Muscle layer of colon (tissue), 2 donors: ENCODE data around the gene ESRP2.
A peak's percentile ranks its signal among the peaks of the same experiment; 100 is the strongest.

ENCODE experiments used
- H3K27ac ChIP-seq: one replicate; pipeline ENCODE4 v1.7.0; 2013; ENCODE audit warnings: low read depth, mild to moderate bottlenecking, low read length, moderate library complexity
- H3K27me3 ChIP-seq, 2 donors: one replicate each; pipeline ENCODE4 v1.7.0; 2013; ENCODE audit warnings: low read length in 2 of 2, mild to moderate bottlenecking in 2 of 2; ENCODE audit not compliant: insufficient read depth in 2 of 2, control insufficient read depth in 1 of 2
- H3K36me3 ChIP-seq: one replicate; pipeline ENCODE4 v1.7.0; 2013; ENCODE audit warnings: mild to moderate bottlenecking, low read length; ENCODE audit not compliant: insufficient read depth
- H3K4me1 ChIP-seq: one replicate; pipeline ENCODE4 v1.7.0; 2013; ENCODE audit warnings: mild to moderate bottlenecking, low read length; ENCODE audit not compliant: insufficient read depth
- H3K4me3 ChIP-seq, 2 donors: one replicate each; pipeline ENCODE4 v1.7.0; 2013; ENCODE audit warnings: low read length in 2 of 2, low read depth in 1 of 2, mild to moderate bottlenecking in 1 of 2, moderate library complexity in 1 of 2
- H3K9ac ChIP-seq: one replicate; pipeline ENCODE4 v1.7.0; 2013; ENCODE audit warnings: low read length
- H3K9me3 ChIP-seq: one replicate; pipeline ENCODE4 v1.7.0; 2013; ENCODE audit warnings: mild to moderate bottlenecking, low read length
- donor health status: abdominal sarcoma.
- donor health status: Adenocarcinoma of cecum.

Gene ESRP2

GRCh38 chr16:68235887-68236136 lies at the start of gene ESRP2:
ESRP2 (minus strand) TSS chr16:68236127; CDS start chr16:68236045, 82 bp downstream.
- Histone ChIP-seq H3K27ac (peak within 1 kb of the TSS; percentile 68), H3K36me3 (no peaks in the 10 kb centered on the region), H3K9me3 (no peaks in the 10 kb centered on the region), H3K9ac (no peak within 1 kb of the TSS), H3K27me3 (no peaks in the 10 kb centered on the region), H3K4me1 (peaks cover 12% of the 10 kb centered on the region), H3K4me3 (peak within 1 kb of the TSS; percentile 61 to 76)

GRCh38 chr16:68285683-68286082 lies 49.8 kb upstream of the ESRP2 start:
- Histone ChIP-seq H3K27me3 (no peaks in the 10 kb centered on the region), H3K4me3 (no peak overlapping the region), H3K9ac (no peak overlapping the region), H3K27ac (no peak overlapping the region), H3K9me3 (no peaks in the 10 kb centered on the region), H3K4me1 (peaks cover 26% of the 10 kb centered on the region), H3K36me3 (peaks cover 39% of the 10 kb centered on the region)

GRCh38 chr16:68284847-68285246 lies 48.9 kb upstream of the ESRP2 start:
- H3K9ac ChIP-seq, result no peak overlapping the region

GRCh38 chr16:68283801-68284598 lies 48.1 kb upstream of the ESRP2 start:
- peaks cover 33% of the 10 kb centered on the region for H3K36me3 ChIP-seq
- H3K4me3 ChIP-seq, result no peak overlapping the region
- H3K4me1 ChIP-seq, result peaks cover 21% of the 10 kb centered on the region
- H3K27ac ChIP-seq, result no peak overlapping the region
- no peak overlapping the region for H3K9ac ChIP-seq
- no peaks in the 10 kb centered on the region for H3K9me3 ChIP-seq
- H3K27me3 ChIP-seq, result no peaks in the 10 kb centered on the region

More at GRCh38 chr16:68284847-68285246, 48.9 kb upstream of the ESRP2 start:
- peaks cover 33% of the 10 kb centered on the region for H3K36me3 ChIP-seq
- no peaks in the 10 kb centered on the region for H3K9me3 ChIP-seq
- H3K27ac ChIP-seq, result no peak overlapping the region
- H3K4me3 ChIP-seq, result no peak overlapping the region
- no peaks in the 10 kb centered on the region for H3K27me3 ChIP-seq
- peaks cover 26% of the 10 kb centered on the region for H3K4me1 ChIP-seq

GRCh38 chr16:68283346-68283745 lies 47.4 kb upstream of the ESRP2 start:
- Histone ChIP-seq H3K4me1 (peaks cover 18% of the 10 kb centered on the region), H3K27me3 (no peaks in the 10 kb centered on the region)

GRCh38 chr16:68282064-68282452 lies 46.1 kb upstream of the ESRP2 start:
- peaks cover 6% of the 10 kb centered on the region for H3K4me1 ChIP-seq

More at GRCh38 chr16:68283346-68283745, 47.4 kb upstream of the ESRP2 start:
- no peaks in the 10 kb centered on the region for H3K9me3 ChIP-seq
- no peak overlapping the region for H3K9ac ChIP-seq
- H3K4me3 ChIP-seq, result no peak overlapping the region
- peaks cover 33% of the 10 kb centered on the region for H3K36me3 ChIP-seq
- H3K27ac ChIP-seq, result no peak overlapping the region

GRCh38 chr16:68281368-68282063 lies 45.6 kb upstream of the ESRP2 start:
- Histone ChIP-seq H3K4me1 (peaks cover 8% of the 10 kb centered on the region), H3K9me3 (no peaks in the 10 kb centered on the region), H3K9ac (no peak overlapping the region), H3K4me3 (no peak overlapping the region), H3K27ac (no peak overlapping the region), H3K36me3 (peaks cover 21% of the 10 kb centered on the region), H3K27me3 (no peaks in the 10 kb centered on the region)

More at GRCh38 chr16:68282064-68282452, 46.1 kb upstream of the ESRP2 start:
- H3K9ac ChIP-seq, result no peak overlapping the region
- H3K27me3 ChIP-seq, result no peaks in the 10 kb centered on the region
- H3K4me3 ChIP-seq, result no peak overlapping the region
- peaks cover 23% of the 10 kb centered on the region for H3K36me3 ChIP-seq
- H3K9me3 ChIP-seq, result no peaks in the 10 kb centered on the region
- H3K27ac ChIP-seq, result no peak overlapping the region

GRCh38 chr16:68279726-68280558 lies 44.0 kb upstream of the ESRP2 start:
- H3K36me3 ChIP-seq, result peaks cover 16% of the 10 kb centered on the region
- no peak overlapping the region for H3K4me3 ChIP-seq
- no peaks in the 10 kb centered on the region for H3K27me3 ChIP-seq
- no peaks in the 10 kb centered on the region for H3K9me3 ChIP-seq
- H3K9ac ChIP-seq, result no peak overlapping the region
- H3K27ac ChIP-seq, result no peak overlapping the region
- peaks cover 15% of the 10 kb centered on the region for H3K4me1 ChIP-seq

- Histone ChIP-seq H3K27me3 (no peaks in the 10 kb centered on the region), H3K4me1 (peaks cover 10% of the 10 kb centered on the region), H3K9ac (no peak overlapping the region), H3K4me3 (peak overlapping the region in 1 of 2 donors; percentile 28), H3K27ac (peak overlapping the region; percentile 8), H3K36me3 (peaks cover 8% of the 10 kb centered on the region), H3K9me3 (no peaks in the 10 kb centered on the region)
Measured at GRCh38 chr16:68276223-68276622, 40.3 kb upstream of the ESRP2 start.

GRCh38 chr16:68275611-68276191 lies 39.8 kb upstream of the ESRP2 start:
- Histone ChIP-seq H3K4me1 (peaks cover 10% of the 10 kb centered on the region), H3K9ac (no peak overlapping the region), H3K36me3 (peaks cover 7% of the 10 kb centered on the region), H3K27ac (peak overlapping the region; percentile 8), H3K4me3 (peak overlapping the region in 1 of 2 donors; percentile 28), H3K9me3 (no peaks in the 10 kb centered on the region), H3K27me3 (no peaks in the 10 kb centered on the region)

- H3K27me3 ChIP-seq, result no peaks in the 10 kb centered on the region
- H3K9ac ChIP-seq, result no peak overlapping the region
- H3K9me3 ChIP-seq, result no peaks in the 10 kb centered on the region
- H3K27ac ChIP-seq, result no peak overlapping the region
- no peak overlapping the region for H3K4me3 ChIP-seq
- peaks cover 7% of the 10 kb centered on the region for H3K36me3 ChIP-seq
- peaks cover 10% of the 10 kb centered on the region for H3K4me1 ChIP-seq
Measured at GRCh38 chr16:68274441-68274840, 38.5 kb upstream of the ESRP2 start.
